ENCODE results near the gene OR4K5. TPM values are rescaled to one million over a fixed set of nuclear protein-coding genes. Genes with fewer than 3 reads are reported as not detected.

Gene OR4K5
- total and polyA plus RNA-seq, 10 of the 15 experiments (the other 5 are each of a cell fraction or from before 2014, with no cell fraction given): not detected

Other genes starting within 250 kb of the OR4K5 start
Only the 7 nearest of the 13 such genes appear.
- gene OR4N2, start 116.8 kb upstream of the OR4K5 start, total RNA-seq (2014; rRNA removed): not detected in 2 replicates
- not detected in 2 replicates for gene OR4N2, start 116.8 kb upstream of the OR4K5 start, total RNA-seq (2014; rRNA removed; fragmentation: Illumina TruSeq; extraction: Trizol)
- not detected in 2 replicates for gene OR4N2, start 116.8 kb upstream of the OR4K5 start, total RNA-seq (2021)
- not detected in 2 replicates for gene OR4N2, start 116.8 kb upstream of the OR4K5 start, polyA plus RNA-seq (2011; rRNA removed)
- not detected in 2 replicates for gene OR4N2, start 116.8 kb upstream of the OR4K5 start, polyA plus RNA-seq (2014; fragmentation: Illumina TruSeq; extraction: Trizol)
- gene OR4N2, start 116.8 kb upstream of the OR4K5 start, polyA plus RNA-seq (2014; fragmentation: Nextera tagmentation; extraction: Ambion mirVana): not detected
- not detected in 2 replicates for gene OR4N2, start 116.8 kb upstream of the OR4K5 start, polyA plus RNA-seq (2014; rRNA removed)
- not detected for gene OR4N2, start 116.8 kb upstream of the OR4K5 start, polyA plus RNA-seq (2016; fragmentation: Nextera tagmentation; extraction: Ambion mirVana)
- not detected in 2 replicates for gene OR4K2, start 45.5 kb upstream of the OR4K5 start, total RNA-seq (2014; rRNA removed)
- not detected in 2 replicates for gene OR4K2, start 45.5 kb upstream of the OR4K5 start, total RNA-seq (2014; rRNA removed; fragmentation: Illumina TruSeq; extraction: Trizol)
- gene OR4K2, start 45.5 kb upstream of the OR4K5 start, total RNA-seq (2021): not detected in 2 replicates
- not detected in 2 replicates for gene OR4K2, start 45.5 kb upstream of the OR4K5 start, polyA plus RNA-seq (2011; rRNA removed)
- gene OR4K2, start 45.5 kb upstream of the OR4K5 start, polyA plus RNA-seq (2014; fragmentation: Illumina TruSeq; extraction: Trizol): not detected in 2 replicates
- not detected for gene OR4K2, start 45.5 kb upstream of the OR4K5 start, polyA plus RNA-seq (2014; fragmentation: Nextera tagmentation; extraction: Ambion mirVana)
- not detected in 2 replicates for gene OR4K2, start 45.5 kb upstream of the OR4K5 start, polyA plus RNA-seq (2014; rRNA removed)
- gene OR4K2, start 45.5 kb upstream of the OR4K5 start, polyA plus RNA-seq (2016; fragmentation: Nextera tagmentation; extraction: Ambion mirVana): not detected
- not detected in 2 replicates for gene OR4K1, start 10.3 kb downstream of the OR4K5 start, total RNA-seq (2014; rRNA removed)
- gene OR4K1, start 10.3 kb downstream of the OR4K5 start, total RNA-seq (2014; rRNA removed; fragmentation: Illumina TruSeq; extraction: Trizol): not detected in 2 replicates
- not detected in 2 replicates for gene OR4K1, start 10.3 kb downstream of the OR4K5 start, total RNA-seq (2021)
- not detected in 2 replicates for gene OR4K1, start 10.3 kb downstream of the OR4K5 start, polyA plus RNA-seq (2011; rRNA removed)
- gene OR4K1, start 10.3 kb downstream of the OR4K5 start, polyA plus RNA-seq (2014; fragmentation: Illumina TruSeq; extraction: Trizol): not detected in 2 replicates
- gene OR4K1, start 10.3 kb downstream of the OR4K5 start, polyA plus RNA-seq (2014; fragmentation: Nextera tagmentation; extraction: Ambion mirVana): not detected
- not detected in 2 replicates for gene OR4K1, start 10.3 kb downstream of the OR4K5 start, polyA plus RNA-seq (2014; rRNA removed)
- not detected for gene OR4K1, start 10.3 kb downstream of the OR4K5 start, polyA plus RNA-seq (2016; fragmentation: Nextera tagmentation; extraction: Ambion mirVana)
- not detected in 2 replicates for gene OR4K15, start 55.0 kb downstream of the OR4K5 start, total RNA-seq (2014; rRNA removed)
- gene OR4K15, start 55.0 kb downstream of the OR4K5 start, total RNA-seq (2014; rRNA removed; fragmentation: Illumina TruSeq; extraction: Trizol): not detected in 2 replicates
- gene OR4K15, start 55.0 kb downstream of the OR4K5 start, total RNA-seq (2021): not detected in 2 replicates
- not detected in 2 replicates for gene OR4K15, start 55.0 kb downstream of the OR4K5 start, polyA plus RNA-seq (2011; rRNA removed)
- gene OR4K15, start 55.0 kb downstream of the OR4K5 start, polyA plus RNA-seq (2014; fragmentation: Illumina TruSeq; extraction: Trizol): not detected in 2 replicates
- not detected for gene OR4K15, start 55.0 kb downstream of the OR4K5 start, polyA plus RNA-seq (2014; fragmentation: Nextera tagmentation; extraction: Ambion mirVana)
- not detected in 2 replicates for gene OR4K15, start 55.0 kb downstream of the OR4K5 start, polyA plus RNA-seq (2014; rRNA removed)
- gene OR4K15, start 55.0 kb downstream of the OR4K5 start, polyA plus RNA-seq (2016; fragmentation: Nextera tagmentation; extraction: Ambion mirVana): not detected
- gene OR4Q2, start 81.6 kb downstream of the OR4K5 start, total RNA-seq (2014; rRNA removed): not detected in 2 replicates
- gene OR4Q2, start 81.6 kb downstream of the OR4K5 start, total RNA-seq (2014; rRNA removed; fragmentation: Illumina TruSeq; extraction: Trizol): not detected in 2 replicates
- not detected in 2 replicates for gene OR4Q2, start 81.6 kb downstream of the OR4K5 start, total RNA-seq (2021)
- not detected in 2 replicates for gene OR4Q2, start 81.6 kb downstream of the OR4K5 start, polyA plus RNA-seq (2011; rRNA removed)
- gene OR4Q2, start 81.6 kb downstream of the OR4K5 start, polyA plus RNA-seq (2014; fragmentation: Illumina TruSeq; extraction: Trizol): not detected in 2 replicates
- gene OR4Q2, start 81.6 kb downstream of the OR4K5 start, polyA plus RNA-seq (2014; fragmentation: Nextera tagmentation; extraction: Ambion mirVana): not detected
- not detected in 2 replicates for gene OR4Q2, start 81.6 kb downstream of the OR4K5 start, polyA plus RNA-seq (2014; rRNA removed)
- gene OR4Q2, start 81.6 kb downstream of the OR4K5 start, polyA plus RNA-seq (2016; fragmentation: Nextera tagmentation; extraction: Ambion mirVana): not detected
- not detected in 2 replicates for gene OR4K14, start 98.7 kb downstream of the OR4K5 start, total RNA-seq (2014; rRNA removed)
- not detected in 2 replicates for gene OR4K14, start 98.7 kb downstream of the OR4K5 start, total RNA-seq (2014; rRNA removed; fragmentation: Illumina TruSeq; extraction: Trizol)
- gene OR4K14, start 98.7 kb downstream of the OR4K5 start, total RNA-seq (2021): not detected in 2 replicates
- not detected in 2 replicates for gene OR4K14, start 98.7 kb downstream of the OR4K5 start, polyA plus RNA-seq (2011; rRNA removed)
- not detected in 2 replicates for gene OR4K14, start 98.7 kb downstream of the OR4K5 start, polyA plus RNA-seq (2014; fragmentation: Illumina TruSeq; extraction: Trizol)
- gene OR4K14, start 98.7 kb downstream of the OR4K5 start, polyA plus RNA-seq (2014; fragmentation: Nextera tagmentation; extraction: Ambion mirVana): not detected
- not detected in 2 replicates for gene OR4K14, start 98.7 kb downstream of the OR4K5 start, polyA plus RNA-seq (2014; rRNA removed)
- not detected for gene OR4K14, start 98.7 kb downstream of the OR4K5 start, polyA plus RNA-seq (2016; fragmentation: Nextera tagmentation; extraction: Ambion mirVana)
- not detected in 2 replicates for gene OR4K13, start 115.4 kb downstream of the OR4K5 start, total RNA-seq (2014; rRNA removed)
- gene OR4K13, start 115.4 kb downstream of the OR4K5 start, total RNA-seq (2014; rRNA removed; fragmentation: Illumina TruSeq; extraction: Trizol): not detected in 2 replicates
- gene OR4K13, start 115.4 kb downstream of the OR4K5 start, total RNA-seq (2021): not detected in 2 replicates
- gene OR4K13, start 115.4 kb downstream of the OR4K5 start, polyA plus RNA-seq (2011; rRNA removed): not detected in 2 replicates
- not detected in 2 replicates for gene OR4K13, start 115.4 kb downstream of the OR4K5 start, polyA plus RNA-seq (2014; fragmentation: Illumina TruSeq; extraction: Trizol)
- not detected for gene OR4K13, start 115.4 kb downstream of the OR4K5 start, polyA plus RNA-seq (2014; fragmentation: Nextera tagmentation; extraction: Ambion mirVana)
- not detected in 2 replicates for gene OR4K13, start 115.4 kb downstream of the OR4K5 start, polyA plus RNA-seq (2014; rRNA removed)
- gene OR4K13, start 115.4 kb downstream of the OR4K5 start, polyA plus RNA-seq (2016; fragmentation: Nextera tagmentation; extraction: Ambion mirVana): not detected